Measurements from ENCODE around the gene ABCG8. TPM values are rescaled to one million over a fixed set of nuclear protein-coding genes. Genes with fewer than 3 reads are reported as not detected.

Gene ABCG8
- total and polyA plus RNA-seq, 5 donors: not detected

Other genes with a start within 250 kb of the ABCG8 start
- 10 to 100 TPM; 19.0 to 20.7 (median 20.2) TPM for gene THADA, start 242.9 kb upstream of the ABCG8 start, total RNA-seq
- 10.6 TPM for gene THADA, start 242.9 kb upstream of the ABCG8 start, polyA plus RNA-seq
- gene PLEKHH2, start 201.7 kb upstream of the ABCG8 start, total RNA-seq: 1 to 10 TPM; 3.3 to 5.9 (median 4.0) TPM
- 3.2 TPM for gene PLEKHH2, start 201.7 kb upstream of the ABCG8 start, polyA plus RNA-seq
- 1 to 10 TPM; 1.4 to 3.1 (median 2.6) TPM for gene C1GALT1C1L, start 162.5 kb upstream of the ABCG8 start, total RNA-seq
- gene C1GALT1C1L, start 162.5 kb upstream of the ABCG8 start, polyA plus RNA-seq: 3.5 TPM
- gene DYNC2LI1, start 64.9 kb upstream of the ABCG8 start, total RNA-seq: 10 to 100 TPM in 3 of 4 donors, 1 to 10 TPM in 1; 5.7 to 14.8 (median 12.6) TPM
- 18.2 TPM for gene DYNC2LI1, start 64.9 kb upstream of the ABCG8 start, polyA plus RNA-seq
- not detected for gene ABCG5, start 132 bp upstream of the ABCG8 start, total RNA-seq
- gene ABCG5, start 132 bp upstream of the ABCG8 start, polyA plus RNA-seq: not detected
- 10 to 100 TPM; 73.5 to 83.6 (median 78.4) TPM for gene LRPPRC, start 157.0 kb downstream of the ABCG8 start, total RNA-seq
- gene LRPPRC, start 157.0 kb downstream of the ABCG8 start, polyA plus RNA-seq: 32.0 TPM